T-cell (primary cell): ENCODE measurements around the gene ANKRD16. TPM values are rescaled to one million over a fixed set of nuclear protein-coding genes. Genes with fewer than 3 reads are reported as not detected.

ENCODE experiments used
- ATAC-seq, 4 experiments: fragments of 200-7000 bp in 3 of 4; fragments of 150-1000 bp in 1 of 4; cut with Tn5 transposase; replicated peaks in 1 of 4; 1 replicate in 3 of 4; 2 replicates in 1 of 4; pipeline ENCODE4 v1.10.0; 2021; ENCODE audit warnings: moderate library complexity in 3 of 4, mild to moderate bottlenecking in 2 of 4, moderate number of reproducible peaks in 1 of 4
- CTCF ChIA-PET, 2 donors: fragments of 300-600 bp; sonication (Branson Sonifier 250); formaldehyde crosslinking; loops; one replicate each; lab custom pipeline; 2022; ENCODE audit warnings: antibody characterized with exemption in 2 of 2; lab: Charles Lee
- POLR2A ChIA-PET, 2 donors: fragments of 300-600 bp; sonication (Branson Sonifier 250); formaldehyde crosslinking; loops; one replicate each; lab custom pipeline; 2022; ENCODE audit warnings: antibody characterized with exemption in 2 of 2; lab: Charles Lee
- DNase-seq, 35 experiments: peaks; one replicate each; pipeline versions ENCODE4 v3.0.0 to v3.0.0-alpha.2; 2013 to 2023
- H3K27ac ChIP-seq: one replicate; pipeline ENCODE4 v1.5.1; 2013; ENCODE audit warnings: low read length
- H3K27me3 ChIP-seq, 2 experiments: replicated peaks in 1 of 2; 1 replicate in 1 of 2; 2 replicates in 1 of 2; pipeline versions ENCODE4 v1.6.1 to v1.7.0; 2013; ENCODE audit warnings: low read length in 1 of 2, mixed read lengths in 1 of 2; ENCODE audit not compliant: control insufficient read depth in 2 of 2, insufficient read depth in 2 of 2; ENCODE audit errors: extremely low read depth in 1 of 2
- H3K36me3 ChIP-seq, 2 donors: 1 replicate in 1 of 2; 2 replicates in 1 of 2; pipeline versions ENCODE4 v1.6.1 to v1.7.0; 2013; ENCODE audit warnings: low read length in 1 of 2; ENCODE audit not compliant: control insufficient read depth in 2 of 2, insufficient read depth in 1 of 2; ENCODE audit errors: extremely low read depth in 1 of 2
- H3K4me1 ChIP-seq, 2 experiments: 1 replicate in 1 of 2; 2 replicates in 1 of 2; pipeline versions ENCODE4 v1.6.1 to v1.7.0; 2013; ENCODE audit warnings: low read length in 2 of 2, mixed read lengths in 1 of 2; ENCODE audit not compliant: insufficient read depth in 2 of 2, control insufficient read depth in 1 of 2; ENCODE audit errors: extremely low read depth in 1 of 2
- H3K4me3 ChIP-seq, 2 donors: 1 replicate in 1 of 2; 2 replicates in 1 of 2; pipeline versions ENCODE4 v1.5.1 to v1.7.0; 2013; ENCODE audit warnings: mild to moderate bottlenecking in 2 of 2, low read length in 1 of 2, moderate library complexity in 1 of 2; ENCODE audit not compliant: control insufficient read depth in 1 of 2; ENCODE audit errors: extremely low read depth in 1 of 2
- H3K9me3 ChIP-seq: 2 replicates; pipeline ENCODE4 v1.7.0; 2013
- H3K27ac Mint-ChIP-seq, 2 donors: one replicate each; pipeline ENCODE4 v1.8.0; 2020 to 2021; ENCODE audit warnings: mild to moderate bottlenecking in 2 of 2, mixed read lengths in 2 of 2
- H3K27me3 Mint-ChIP-seq, 2 donors: one replicate each; pipeline ENCODE4 v1.8.0; 2021 to 2022; ENCODE audit warnings: mixed read lengths in 2 of 2
- H3K36me3 Mint-ChIP-seq: one replicate; pipeline ENCODE4 v1.8.0; 2021; ENCODE audit warnings: mixed read lengths
- H3K4me1 Mint-ChIP-seq, 3 donors: one replicate each; pipeline ENCODE4 v1.8.0; 2020 to 2022; ENCODE audit warnings: mixed read lengths in 3 of 3, mild to moderate bottlenecking in 1 of 3
- H3K4me3 Mint-ChIP-seq, 3 donors: one replicate each; pipeline ENCODE4 v1.8.0; 2020 to 2022; ENCODE audit warnings: mild to moderate bottlenecking in 3 of 3, mixed read lengths in 3 of 3, moderate library complexity in 3 of 3
- H3K9me3 Mint-ChIP-seq, 3 donors: one replicate each; pipeline ENCODE4 v1.8.0; 2020 to 2022; ENCODE audit warnings: mixed read lengths in 3 of 3
- WGBS: methylation state at CpG from one replicate; pipeline ENCODE4 v1.1.5; 2013; ENCODE audit warnings: missing lambda C conversion rate; ENCODE audit not compliant: insufficient coverage; 5-methylcytosine and 5-hydroxymethylcytosine counted together
- total RNA-seq, 35 experiments: library from RNA in 6 of 35; stranded (reverse) in 6 of 35; fragments of 120-200 nt in 1 of 35; gene quantifications; one replicate each; pipeline versions ENCODE4 v1.2.1 to v1.2.4 and lab custom pipeline; 2013 to 2026

ANKRD16 gene
- total RNA-seq, 5 donors from 2014 or later (not counting 1 experiment from before 2014, with no cell fraction given) = 4.7 to 11.5 (median 9.1) TPM

DNA sequence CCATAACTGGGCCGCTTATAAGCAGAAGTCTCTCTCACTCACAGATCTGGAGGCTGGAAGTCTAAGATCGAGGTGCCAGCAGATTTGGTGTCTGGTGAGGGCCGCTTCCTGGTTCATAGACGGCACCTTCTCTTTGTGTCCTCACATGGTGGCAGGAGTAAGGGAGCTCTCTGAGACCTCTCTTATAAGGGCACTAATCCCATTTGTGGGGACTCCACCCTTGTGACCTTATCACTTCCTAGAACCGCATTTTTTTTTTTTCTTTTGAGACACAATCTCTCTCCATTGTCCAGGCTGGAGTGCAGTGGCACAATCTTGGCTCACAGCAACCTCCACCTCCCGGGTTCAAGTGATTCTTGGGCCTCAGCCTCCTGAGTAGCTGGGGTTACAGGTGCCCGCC, 8.5 kb upstream of the ANKRD16 start:
- ATAC-seq (no peak), DNase-seq (no peak)
- Mint-ChIP-seq H3K4me1 (peaks cover 52 to 54% (median 53%) of the 10 kb centered on the region in 3 donors), H3K9me3 (peaks cover 0 to 3% (median 2%) of the 10 kb centered on the region in 3 donors), H3K27ac (no peak overlapping the region), H3K27me3 (no peaks in the 10 kb centered on the region), H3K36me3 (peaks cover 35% of the 10 kb centered on the region), H3K4me3 (no peak overlapping the region)
- ChIA-PET CTCF (no interaction called here), POLR2A (no interaction called here)
- no peaks in the 10 kb centered on the region for H3K27me3 ChIP-seq
- peaks cover 5 to 16% of the 10 kb centered on the region in 2 experiments for H3K4me1 ChIP-seq
- H3K9me3 ChIP-seq = no peaks in the 10 kb centered on the region
- no peak overlapping the region for H3K27ac ChIP-seq
- H3K36me3 ChIP-seq = peaks cover 5 to 21% of the 10 kb centered on the region in 2 donors
- H3K4me3 ChIP-seq = no peak overlapping the region
- WGBS = 100% methylated on average over 1 of the region's 7 CpGs

DNA sequence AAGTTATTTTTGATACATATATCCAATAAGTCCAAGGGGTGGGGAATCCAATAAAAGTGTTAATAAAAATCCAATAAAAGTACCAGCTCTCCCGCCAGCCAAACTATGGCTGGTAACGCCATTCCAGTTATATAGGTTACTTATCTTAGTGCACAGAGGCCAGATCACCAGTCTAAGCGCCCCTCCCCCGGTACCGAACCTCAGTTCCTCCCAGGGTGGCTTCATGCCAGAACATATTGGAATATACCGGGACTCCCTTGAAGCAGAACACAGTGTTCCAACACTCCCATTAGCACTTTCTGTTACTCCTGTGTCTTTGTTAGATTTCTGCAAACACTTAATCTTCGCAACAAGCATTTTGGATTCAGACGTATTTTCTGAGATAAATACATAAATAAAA, 7.8 kb upstream of the ANKRD16 start:
- no peak overlapping the region for H3K27ac ChIP-seq
- Mint-ChIP-seq H3K4me1 (peaks cover 58 to 61% (median 58%) of the 10 kb centered on the region in 3 donors), H3K27ac (peak overlapping the region in 1 of 2 donors; percentile 60), H3K4me3 (no peak overlapping the region), H3K27me3 (no peaks in the 10 kb centered on the region), H3K36me3 (peaks cover 35% of the 10 kb centered on the region), H3K9me3 (peaks cover 0 to 3% (median 2%) of the 10 kb centered on the region in 3 donors)
- H3K36me3 ChIP-seq = peaks cover 5 to 21% of the 10 kb centered on the region in 2 donors
- H3K4me1 ChIP-seq = peaks cover 5 to 16% of the 10 kb centered on the region in 2 experiments
- DNase-seq (no peak), ATAC-seq (no peak)
- no peaks in the 10 kb centered on the region for H3K27me3 ChIP-seq
- POLR2A ChIA-PET = no interaction called here
- H3K9me3 ChIP-seq = no peaks in the 10 kb centered on the region
- H3K4me3 ChIP-seq = no peak overlapping the region
- 94% methylated on average over 7 of the region's 8 CpGs for WGBS
- CTCF ChIA-PET = no interaction called here

DNA sequence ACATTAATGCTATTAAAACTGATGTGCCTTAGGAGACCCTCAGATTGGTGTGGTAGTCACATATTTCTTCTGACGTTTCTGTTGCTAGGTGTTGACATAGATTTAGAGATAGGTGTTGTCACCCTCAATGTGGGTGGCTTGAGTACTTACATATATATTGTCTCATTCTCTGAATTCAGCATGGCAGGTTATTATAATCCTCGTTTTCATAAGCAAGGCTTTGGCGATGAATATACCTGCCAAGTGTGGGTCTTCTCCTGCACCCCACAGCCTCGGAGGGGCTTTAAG, 7.3 kb upstream of the ANKRD16 start:
- no peaks in the 10 kb centered on the region for H3K27me3 ChIP-seq
- peaks cover 5 to 18% of the 10 kb centered on the region in 2 experiments for H3K4me1 ChIP-seq
- CTCF ChIA-PET = interaction anchor here in 1 of 2 donors (0.5 kb wide), 1 partner anchor 462 kb away, joined by 5 read pairs; no protein-coding TSS in a partner anchor
- H3K27ac ChIP-seq = no peak overlapping the region
- Mint-ChIP-seq H3K27me3 (no peaks in the 10 kb centered on the region), H3K36me3 (peaks cover 35% of the 10 kb centered on the region), H3K4me3 (no peak overlapping the region), H3K27ac (peak overlapping the region in 1 of 2 donors; percentile 45), H3K4me1 (peaks cover 62 to 66% (median 63%) of the 10 kb centered on the region in 3 donors), H3K9me3 (peaks cover 0 to 3% (median 2%) of the 10 kb centered on the region in 3 donors)
- ATAC-seq (no peak), DNase-seq (no peak)
- POLR2A ChIA-PET = no interaction called here
- H3K4me3 ChIP-seq = no peak overlapping the region
- H3K9me3 ChIP-seq = no peaks in the 10 kb centered on the region
- no CpG with 5 or more reads among the region's 4 CpGs for WGBS
- H3K36me3 ChIP-seq = peaks cover 5 to 21% of the 10 kb centered on the region in 2 donors

DNA sequence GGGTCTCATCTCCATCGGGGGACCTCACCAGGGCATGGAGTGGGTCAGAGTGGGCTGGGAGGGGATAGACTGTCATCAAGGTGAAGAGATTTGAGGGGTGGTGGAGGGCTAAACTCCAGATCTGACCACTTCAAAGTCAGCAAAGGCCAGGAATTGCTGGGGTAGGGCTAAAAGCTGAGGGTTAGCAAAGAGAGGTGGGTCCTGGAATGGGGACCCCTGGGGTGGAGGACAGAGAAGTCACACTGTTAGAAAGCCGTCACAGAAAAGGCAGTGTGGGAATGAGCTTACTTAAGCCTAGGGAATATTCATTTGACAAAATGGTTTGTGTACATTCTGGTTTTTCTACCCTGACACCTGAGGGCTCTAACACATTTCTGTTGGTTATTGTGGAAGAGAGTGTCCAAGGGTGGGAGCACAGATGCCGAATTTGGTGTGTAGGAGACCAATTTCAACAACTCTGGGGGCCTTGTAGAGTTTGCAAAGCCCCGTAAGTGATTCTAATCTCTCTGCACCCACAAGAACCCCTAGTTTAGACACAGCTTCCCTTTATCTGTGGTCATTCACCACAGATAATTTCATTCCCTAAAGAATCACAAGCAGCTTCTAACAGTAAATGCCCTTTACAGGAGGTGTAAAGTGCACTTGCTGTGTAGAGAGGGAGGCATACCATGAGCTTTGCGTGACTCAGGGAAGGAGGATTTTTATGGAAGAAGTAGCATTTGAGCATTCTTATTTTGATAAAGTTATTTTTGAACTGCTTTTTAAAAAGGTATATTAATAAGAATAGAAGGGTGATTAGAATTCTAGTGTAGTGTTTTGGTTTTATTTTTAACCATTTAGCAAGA, 6.7 kb upstream of the ANKRD16 start:
- Histone ChIP-seq H3K27me3 (no peaks in the 10 kb centered on the region), H3K27ac (peak overlapping the region; percentile 30), H3K9me3 (no peaks in the 10 kb centered on the region), H3K4me1 (peaks cover 5 to 23% of the 10 kb centered on the region in 2 experiments), H3K36me3 (peaks cover 5 to 21% of the 10 kb centered on the region in 2 donors), H3K4me3 (no peak overlapping the region)
- DNase-seq (no peak), ATAC-seq (peak in 1 of 4 experiments; percentile 40)
- peaks cover 0 to 3% (median 2%) of the 10 kb centered on the region in 3 donors for H3K9me3 Mint-ChIP-seq
- peaks cover 64 to 72% (median 65%) of the 10 kb centered on the region in 3 donors for H3K4me1 Mint-ChIP-seq
- CTCF ChIA-PET = interaction anchor here in 1 of 2 donors (0.5 to 0.7 kb wide), 2 partner anchors 19 to 462 kb away, joined by 4 to 5 read pairs; no protein-coding TSS in a partner anchor
- POLR2A ChIA-PET = interaction anchor here in 1 of 2 donors (0.6 kb wide), 1 partner anchor 190 kb away, joined by 3 read pairs; no protein-coding TSS in a partner anchor
- no peaks in the 10 kb centered on the region for H3K27me3 Mint-ChIP-seq
- peaks cover 35% of the 10 kb centered on the region for H3K36me3 Mint-ChIP-seq
- 88% methylated on average over 3 of the region's 5 CpGs for WGBS
- H3K4me3 Mint-ChIP-seq = peak overlapping the region; percentile 46 to 68 (median 59)
- H3K27ac Mint-ChIP-seq = peak overlapping the region; percentile 93 to 95

DNA sequence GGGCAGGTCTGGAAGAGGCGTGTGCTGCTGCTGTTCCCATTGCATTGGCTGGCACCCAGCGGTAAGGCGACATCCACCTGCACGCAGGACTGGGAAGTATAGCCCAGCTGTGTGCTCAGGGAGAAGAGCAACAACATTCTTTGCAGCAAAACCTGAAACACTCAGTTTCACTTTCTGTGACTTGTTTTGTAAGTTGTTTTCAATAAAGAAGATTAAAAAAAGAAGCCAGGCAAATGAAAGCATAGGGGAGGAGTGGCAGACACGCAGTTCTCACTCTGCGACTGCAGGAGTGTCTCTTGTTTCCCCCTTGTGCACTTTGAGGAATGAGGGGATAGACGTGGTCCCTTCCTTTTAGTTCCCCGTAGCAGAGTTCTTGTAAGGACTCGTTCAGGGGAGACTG, 6.1 kb upstream of the ANKRD16 start:
- peak overlapping the region; percentile 46 to 68 (median 59) for H3K4me3 Mint-ChIP-seq
- Histone ChIP-seq H3K27me3 (no peaks in the 10 kb centered on the region), H3K27ac (peak overlapping the region; percentile 30), H3K4me1 (peaks cover 7 to 29% of the 10 kb centered on the region in 2 experiments), H3K4me3 (no peak overlapping the region), H3K9me3 (no peaks in the 10 kb centered on the region), H3K36me3 (peaks cover 5 to 21% of the 10 kb centered on the region in 2 donors)
- H3K27ac Mint-ChIP-seq = peak overlapping the region; percentile 93 to 95
- peaks cover 35% of the 10 kb centered on the region for H3K36me3 Mint-ChIP-seq
- CTCF ChIA-PET = no interaction called here
- POLR2A ChIA-PET = interaction anchor here in 1 of 2 donors (0.6 kb wide), 1 partner anchor 190 kb away, joined by 3 read pairs; no protein-coding TSS in a partner anchor
- WGBS = 58% methylated on average over 8 of the region's 9 CpGs
- DNase-seq (peak in 7 of 35 experiments; percentile 1 to 24 (median 12)), ATAC-seq (peak; percentile 40 to 75 (median 69))
- H3K27me3 Mint-ChIP-seq = no peaks in the 10 kb centered on the region
- H3K9me3 Mint-ChIP-seq = peaks cover 0 to 3% (median 2%) of the 10 kb centered on the region in 3 donors
- H3K4me1 Mint-ChIP-seq = peaks cover 71 to 78% (median 72%) of the 10 kb centered on the region in 3 donors

DNA sequence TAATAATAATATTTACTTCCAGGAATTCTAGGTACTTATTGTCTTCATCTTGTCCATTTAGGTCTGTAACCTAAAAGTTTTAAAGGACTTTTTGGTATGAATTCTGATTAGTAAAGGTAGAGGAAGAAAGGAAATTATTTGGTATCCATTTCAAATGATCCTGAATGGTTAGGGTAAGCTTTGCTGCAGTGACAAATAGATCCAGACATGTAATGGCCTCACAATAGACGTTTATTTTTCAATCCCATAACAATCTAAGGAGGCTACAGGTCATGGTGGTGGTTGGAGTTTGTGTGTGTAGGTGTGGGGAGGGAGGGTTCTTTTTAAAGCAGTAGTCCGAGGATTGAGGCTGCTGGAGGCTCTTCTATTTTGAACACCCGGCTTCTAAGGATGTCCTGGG, 5.7 kb upstream of the ANKRD16 start:
- no peaks in the 10 kb centered on the region for H3K27me3 ChIP-seq
- ChIA-PET POLR2A (no interaction called here), CTCF (no interaction called here)
- WGBS = 83% methylated on average over 1 of the region's 3 CpGs
- Mint-ChIP-seq H3K4me1 (peaks cover 74 to 81% (median 75%) of the 10 kb centered on the region in 3 donors), H3K4me3 (peak overlapping the region; percentile 46 to 68 (median 59)), H3K27ac (peak overlapping the region; percentile 93 to 95), H3K36me3 (peaks cover 35% of the 10 kb centered on the region), H3K27me3 (no peaks in the 10 kb centered on the region), H3K9me3 (peaks cover 0 to 3% (median 2%) of the 10 kb centered on the region in 3 donors)
- peaks cover 8 to 34% of the 10 kb centered on the region in 2 experiments for H3K4me1 ChIP-seq
- H3K27ac ChIP-seq = peak overlapping the region; percentile 9
- peaks cover 5 to 21% of the 10 kb centered on the region in 2 donors for H3K36me3 ChIP-seq
- no peaks in the 10 kb centered on the region for H3K9me3 ChIP-seq
- ATAC-seq = no peak
- no peak overlapping the region for H3K4me3 ChIP-seq
- DNase-seq = no peak
